Frontal cortex (tissue), 4 donors: ENCODE results near the gene KCNH8. TPM values are rescaled to one million over a fixed set of nuclear protein-coding genes. Genes with fewer than 3 reads are reported as not detected.

Source experiments
- DNase-seq, 2 donors: peaks; one replicate each; pipeline ENCODE4 v3.0.0; 2012; ENCODE audit warnings: low spot score in 2 of 2
- FAIRE-seq: peaks from 2 replicates; lab custom pipeline; 2012; peaks lifted over from hg19 to GRCh38; lab: Jason Lieb, UNC
- small RNA-seq: library from RNA; depleted of rRNA; stranded (forward); fragments of <200 nt; gene quantifications from one replicate; pipeline ENCODE3, GENCODE V24; 2014
- total RNA-seq: library from RNA; depleted of rRNA; stranded (reverse); fragments of >200 nt; gene quantifications from one replicate; pipeline ENCODE4 v1.2.3, GENCODE V29; 2014
- donor health status: control.
- donor health status: control.
- donor health status: control.

The KCNH8 gene
- total RNA-seq, 1 donor from 2014 or later: 11.0 TPM

DNA sequence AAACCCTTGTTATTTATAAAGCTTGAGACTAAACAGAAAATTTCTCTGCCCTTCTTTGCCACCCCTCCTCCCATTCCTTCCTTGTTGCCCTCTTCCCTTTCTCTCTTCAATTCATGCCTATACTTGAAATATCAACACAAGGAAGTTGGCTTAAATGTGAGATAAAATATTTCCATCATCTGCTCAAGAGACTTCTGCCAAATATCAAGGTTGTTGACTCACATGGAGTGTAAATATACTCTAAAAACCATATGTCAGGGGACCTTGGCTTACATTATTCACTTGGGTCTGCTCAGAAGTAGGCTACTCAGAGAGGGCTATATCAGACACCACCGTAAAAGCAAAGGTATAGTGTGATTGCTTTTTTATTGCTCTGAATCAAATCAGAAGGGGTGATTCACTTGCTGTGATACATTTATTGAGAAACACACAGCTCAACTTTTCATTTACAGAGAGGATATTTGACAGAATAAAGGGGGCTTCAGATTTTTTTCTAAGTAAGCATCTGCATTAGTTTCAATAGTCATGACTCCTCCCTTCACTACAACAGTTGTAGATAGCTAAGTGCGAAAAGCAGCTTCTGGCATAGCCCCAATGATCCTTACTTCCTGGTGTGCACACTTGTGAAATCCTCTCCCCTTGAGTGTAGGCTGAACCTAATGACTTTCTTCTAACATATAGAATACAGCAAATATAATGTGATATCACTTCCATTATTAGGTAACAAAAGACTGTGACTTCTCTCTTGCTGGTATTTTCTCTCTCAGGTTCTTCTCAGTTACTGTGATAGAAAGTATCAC is 399.6 kb downstream of the KCNH8 start:
- DNase-seq: no peak
- no peak for FAIRE-seq

DNA sequence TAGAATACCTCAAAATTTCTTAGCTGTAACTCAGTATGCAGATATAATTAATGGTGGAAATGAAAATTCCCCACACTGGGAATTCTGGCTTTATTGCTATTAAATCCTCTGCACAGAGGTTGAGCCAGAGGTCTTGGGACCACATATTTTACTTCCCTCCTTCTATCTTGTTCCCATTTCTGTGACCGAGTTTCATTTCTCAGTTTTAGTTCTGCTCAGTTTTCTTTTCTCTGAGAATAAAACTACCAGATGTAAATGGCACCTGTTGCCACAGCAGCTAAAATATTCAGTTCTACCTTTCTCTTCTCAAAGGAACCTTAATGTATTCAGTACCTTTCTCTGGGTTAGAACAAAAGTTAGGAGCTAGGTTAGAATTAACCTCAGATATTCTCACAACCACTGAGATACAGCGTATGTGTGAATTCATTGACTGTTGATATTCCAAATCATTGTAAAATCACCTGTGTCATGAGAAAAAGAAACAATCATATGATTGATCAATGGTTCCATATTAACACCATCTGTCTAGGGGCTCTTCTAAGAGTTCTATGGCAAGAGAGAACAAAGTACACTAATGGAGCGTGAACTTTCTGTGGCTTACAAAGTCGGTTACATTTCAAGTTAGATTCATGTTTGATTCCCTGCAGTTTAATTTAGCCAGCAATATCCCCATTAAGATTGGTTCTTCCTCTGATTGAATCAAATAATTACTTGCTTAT is 411.6 kb downstream of the KCNH8 start:
- no peak for DNase-seq
- no peak for FAIRE-seq

DNA sequence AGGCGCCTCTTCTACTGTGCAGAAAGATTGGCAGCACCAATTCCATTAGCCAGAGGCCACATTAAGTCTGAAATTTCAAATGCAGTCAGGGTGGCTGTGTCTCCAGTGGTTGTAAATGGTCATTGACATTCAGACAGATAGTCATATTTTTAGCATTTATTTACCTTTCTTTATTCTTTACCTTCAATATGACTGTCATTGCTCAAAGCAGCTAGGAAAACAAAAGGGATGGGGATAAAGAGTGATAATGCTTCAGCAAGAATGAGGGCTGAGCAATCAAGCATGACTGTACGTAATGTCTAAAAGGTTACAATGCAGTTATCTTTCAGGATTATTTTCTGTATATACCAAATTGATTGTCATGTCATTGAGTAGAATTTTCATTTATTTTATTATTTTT is 425.3 kb downstream of the KCNH8 start:
- FAIRE-seq (no peak), DNase-seq (no peak)

DNA sequence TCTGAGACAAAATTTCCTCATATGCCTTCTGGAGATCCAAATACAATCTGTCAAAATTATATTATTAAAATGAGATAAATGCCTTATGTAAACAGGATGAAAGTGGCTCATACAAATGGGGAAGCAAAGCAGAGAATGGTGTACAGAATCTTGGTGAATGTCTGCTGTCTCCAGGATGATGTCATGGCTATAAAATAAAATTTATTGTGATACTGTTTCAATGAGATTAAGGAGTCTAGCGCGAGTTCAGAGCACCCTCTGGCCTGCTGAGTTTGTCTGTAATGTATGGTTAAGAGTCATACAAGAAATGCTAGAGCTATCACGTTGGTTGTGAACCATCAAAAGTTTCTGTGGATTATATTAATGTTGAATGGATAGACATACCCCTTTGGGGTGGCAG is 426.0 kb downstream of the KCNH8 start:
- FAIRE-seq (no peak), DNase-seq (no peak)

DNA sequence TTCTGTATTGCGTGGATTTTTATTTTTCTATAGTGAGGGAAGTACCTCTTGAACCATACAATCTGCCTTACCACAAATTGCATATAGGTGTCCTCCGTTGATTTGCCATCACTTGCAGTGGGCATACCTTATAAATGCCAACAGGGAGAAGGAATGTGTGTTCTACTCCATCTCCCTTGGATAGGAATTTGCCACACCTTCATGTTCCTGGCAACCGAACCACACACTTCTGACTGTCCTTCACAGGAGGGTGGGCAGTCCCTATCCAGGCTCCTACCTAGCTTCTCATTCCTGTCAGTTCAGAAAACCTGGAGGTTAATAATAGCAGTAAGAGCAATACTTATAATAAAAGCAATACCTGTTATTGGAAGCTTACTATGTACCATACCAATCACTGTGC is 428.0 kb downstream of the KCNH8 start:
- no peak for DNase-seq
- no peak for FAIRE-seq

Small RNA genes lying within 50 kb of the gene (small RNA-seq; reads per million reads assigned to genes)
- gene MIR4791: not detected
